GM21360 (cell line): ENCODE data around the gene IGLL5.

Experiments
- ATAC-seq: cut with Tn5 transposase; IDR thresholded peaks from one replicate; pipeline ENCODE4 v1.9.1; 2021; ENCODE audit warnings: mild to moderate bottlenecking, moderate library complexity; ENCODE audit not compliant: unreplicated experiment

Gene IGLL5

DNA sequence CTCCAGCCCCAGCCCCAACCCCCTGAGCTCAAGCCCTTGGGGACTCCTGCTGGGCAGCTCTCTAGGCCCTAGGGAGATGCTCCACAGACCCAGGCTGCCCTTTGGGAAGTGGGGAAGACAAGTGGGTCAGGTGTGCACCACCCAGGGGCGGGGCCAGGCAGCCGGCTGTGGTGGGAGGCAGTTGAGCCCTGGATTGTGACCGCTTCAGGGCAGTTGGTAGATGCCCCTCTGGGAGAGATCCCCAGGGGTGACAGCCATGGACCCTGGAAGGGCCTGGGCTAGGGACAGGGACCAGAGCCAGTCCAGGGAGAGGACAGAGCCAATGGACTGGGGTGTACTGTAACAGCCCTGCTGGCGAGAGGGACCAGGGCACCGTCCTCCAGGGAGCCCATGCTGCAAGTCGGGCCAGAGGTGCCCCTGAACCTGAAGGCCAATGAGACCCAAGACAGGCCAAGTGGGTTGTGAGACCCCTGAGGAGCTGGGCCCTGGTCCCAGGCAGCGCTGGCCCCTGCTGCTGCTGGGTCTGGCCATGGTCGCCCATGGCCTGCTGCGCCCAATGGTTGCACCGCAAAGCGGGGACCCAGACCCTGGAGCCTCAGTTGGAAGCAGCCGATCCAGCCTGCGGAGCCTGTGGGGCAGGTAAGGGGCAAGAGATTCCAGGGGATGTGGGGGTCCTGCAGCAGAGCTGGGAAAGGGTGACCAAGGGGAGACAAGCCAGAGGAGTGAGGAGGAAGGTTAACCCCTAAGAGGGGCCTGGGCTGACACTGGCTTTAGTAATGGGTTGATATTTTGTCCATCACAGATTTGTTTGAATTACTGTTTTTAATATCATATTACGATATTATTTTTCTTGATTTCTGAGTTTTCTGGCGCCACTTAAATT is at the start of gene IGLL5:
Gene IGLL5 (plus strand): TSS at position 196 of the 883 bp plus-strand sequence. CDS start 238 bp downstream, at position 434.
- no peak for ATAC-seq

- no peak for ATAC-seq
Observed at GRCh38 chr22:22838148-22838786, 49.3 kb upstream of the IGLL5 start.

- no peak for ATAC-seq
Observed at GRCh38 chr22:22839570-22840314, 47.9 kb upstream of the IGLL5 start.

DNA sequence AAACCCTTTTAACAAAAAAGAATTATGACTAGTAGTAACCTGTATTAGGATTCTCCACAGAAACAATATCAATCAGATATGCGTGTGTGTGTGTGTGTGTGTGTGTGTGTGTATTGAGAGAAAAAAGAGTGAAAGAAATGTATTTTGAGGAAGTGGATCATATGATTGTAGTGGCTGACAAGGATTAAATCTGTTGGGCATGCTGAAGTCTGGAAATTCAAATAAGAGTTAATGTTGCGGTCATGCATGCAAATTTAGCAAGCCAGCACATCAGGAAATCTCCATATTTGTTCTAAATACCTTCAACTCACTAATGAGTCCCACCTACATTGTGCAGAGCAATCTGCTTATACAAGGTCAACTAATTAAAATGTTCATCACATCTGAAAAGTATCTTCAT is 46.8 kb upstream of the IGLL5 start:
- no peak for ATAC-seq

GRCh38 chr22:22841598-22841997 is 46.0 kb upstream of the IGLL5 start:
- ATAC-seq = no peak

- ATAC-seq = no peak
Observed at GRCh38 chr22:22842085-22842484, 45.5 kb upstream of the IGLL5 start.

DNA sequence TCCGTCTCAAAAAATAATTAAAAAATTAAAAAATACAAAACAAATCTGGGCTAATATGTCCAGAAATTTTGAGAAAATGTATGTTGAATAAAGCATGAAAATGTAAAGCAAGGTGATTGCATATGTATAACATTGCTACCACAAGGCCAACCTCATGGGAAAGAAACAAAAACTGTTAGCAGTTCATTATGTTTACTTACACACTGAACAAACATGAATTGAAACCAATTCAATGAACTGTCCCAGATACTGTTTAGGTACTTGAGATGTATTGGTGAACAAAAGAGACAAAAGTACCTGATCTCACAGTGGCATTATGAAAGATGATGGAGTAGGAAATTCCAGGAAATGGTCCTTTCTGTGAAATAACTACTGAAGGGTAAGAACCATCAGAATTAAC is 43.8 kb upstream of the IGLL5 start:
- no peak for ATAC-seq

GRCh38 chr22:22847241-22847640 is 40.4 kb upstream of the IGLL5 start:
- no peak for ATAC-seq

DNA sequence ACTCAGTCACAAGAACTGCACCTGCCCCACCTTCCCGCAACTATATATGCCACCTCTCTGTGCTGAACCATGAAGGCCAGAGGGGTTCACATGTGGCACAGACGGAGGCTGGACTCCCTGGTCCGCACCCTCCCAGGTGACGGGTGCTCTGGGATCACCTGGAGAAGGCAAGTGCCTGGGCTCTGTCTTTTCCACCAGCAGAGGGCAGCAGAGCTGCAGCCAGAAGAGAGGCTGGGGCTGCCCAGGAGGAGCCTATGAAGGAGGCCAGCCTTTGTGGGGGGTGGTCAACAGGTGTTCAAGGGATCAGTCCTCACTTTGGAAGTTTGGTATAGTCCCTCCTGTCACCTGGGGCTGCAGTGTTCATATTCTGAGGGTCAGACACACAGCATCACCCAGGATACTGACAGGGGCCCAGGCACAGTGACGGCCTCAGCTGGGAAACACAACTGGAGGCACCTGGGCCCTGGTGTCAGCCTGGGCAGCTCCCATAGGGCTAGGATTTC is 39.2 kb upstream of the IGLL5 start:
- ATAC-seq = no peak

GRCh38 chr22:22849640-22850610 is 37.7 kb upstream of the IGLL5 start:
- no peak for ATAC-seq

GRCh38 chr22:22851969-22852368 is 35.6 kb upstream of the IGLL5 start:
- ATAC-seq = no peak

DNA sequence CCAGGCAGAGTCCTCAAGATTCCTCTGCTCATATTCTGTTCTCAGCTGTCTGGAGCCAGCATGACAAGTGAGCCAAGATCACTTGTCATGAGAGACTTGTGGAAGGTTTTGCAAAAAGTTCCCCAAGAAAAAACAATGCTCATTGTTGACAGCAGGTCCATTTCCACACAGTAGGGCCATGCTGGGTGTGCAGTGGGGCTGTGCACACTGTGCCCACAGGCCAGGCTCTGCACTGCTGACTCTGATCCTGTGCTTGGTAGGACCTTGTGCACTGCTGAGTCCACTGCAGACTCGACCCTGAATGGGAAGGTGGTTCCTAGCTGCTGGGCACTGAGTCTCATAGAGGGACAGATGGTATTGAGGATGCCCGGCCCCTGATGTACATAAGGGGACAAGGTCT is 33.9 kb upstream of the IGLL5 start:
- ATAC-seq = no peak

DNA sequence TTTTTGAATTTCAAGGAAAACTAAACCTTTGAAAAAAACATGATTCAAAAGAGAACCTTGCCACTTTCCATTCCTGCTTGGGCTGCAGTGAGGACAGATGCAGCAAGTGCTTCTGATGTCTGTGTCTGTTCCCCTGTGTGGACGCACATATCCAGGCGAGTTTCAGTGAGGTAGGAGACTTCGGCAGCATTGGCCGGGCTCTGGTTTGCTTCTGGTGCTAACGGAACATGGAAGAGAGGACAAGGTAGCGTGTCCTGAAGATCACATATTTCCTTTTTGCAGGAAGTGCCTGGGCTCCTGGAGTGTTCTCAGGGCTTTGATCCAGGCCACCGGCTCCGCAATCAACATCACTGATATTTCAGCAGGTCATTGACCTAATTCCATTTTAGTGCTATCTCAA is 33.1 kb upstream of the IGLL5 start:
- ATAC-seq = no peak

GRCh38 chr22:22855085-22855484 is 32.5 kb upstream of the IGLL5 start:
- no peak for ATAC-seq

GRCh38 chr22:22855617-22856308 is 31.9 kb upstream of the IGLL5 start:
- ATAC-seq = no peak

- no peak for ATAC-seq
Observed at GRCh38 chr22:22856364-22856763, 31.3 kb upstream of the IGLL5 start.

- no peak for ATAC-seq
Observed at GRCh38 chr22:22856885-22857606, 30.6 kb upstream of the IGLL5 start.

DNA sequence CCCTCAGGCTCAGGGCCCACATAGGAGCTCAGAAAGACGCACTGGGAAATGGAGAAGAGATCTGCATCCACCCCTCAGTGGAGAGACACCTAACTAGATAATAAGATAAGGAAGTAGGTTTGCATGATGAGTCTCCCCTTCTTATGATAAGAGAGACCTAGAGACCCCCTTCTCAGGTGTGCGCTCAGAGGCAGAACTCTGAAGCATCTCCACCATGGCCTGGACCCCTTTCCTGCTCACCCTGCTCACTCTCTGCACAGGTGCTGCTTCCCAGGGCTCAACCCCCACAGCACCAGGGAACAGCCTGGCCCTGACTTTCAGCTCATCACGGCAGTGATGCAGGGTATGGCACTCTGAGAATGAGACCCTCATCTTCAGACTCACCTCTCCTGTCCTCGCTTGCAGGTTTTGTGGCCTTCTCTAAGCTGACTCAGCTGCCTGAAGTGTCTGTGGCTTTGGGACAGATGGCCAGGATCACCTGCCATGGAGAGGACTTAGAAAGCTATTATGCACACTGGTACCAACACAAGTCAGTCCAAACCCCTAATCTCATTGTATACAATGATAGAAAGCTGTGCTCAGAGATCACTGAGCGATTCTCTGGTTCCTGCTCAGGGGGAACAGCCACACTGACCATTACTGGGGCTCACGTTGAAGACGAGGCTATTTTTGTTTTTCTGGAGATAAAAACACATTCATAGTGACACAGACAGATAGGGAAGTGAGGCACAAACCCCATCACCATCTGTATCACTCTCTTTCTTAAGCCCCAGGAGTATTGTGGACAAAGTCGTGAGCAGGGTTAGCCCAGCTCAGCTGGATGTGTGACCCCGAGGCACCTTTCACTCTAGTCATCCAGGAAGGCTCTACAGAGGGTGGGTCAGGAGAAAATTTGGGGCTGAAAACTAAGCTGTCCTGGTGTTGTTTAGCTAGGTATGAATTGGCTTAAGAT is 29.7 kb upstream of the IGLL5 start:
- ATAC-seq = no peak
